H1 (cell line): Measurements from ENCODE around the gene ARSI. TPM values are rescaled to one million over a fixed set of nuclear protein-coding genes. Genes with fewer than 3 reads are reported as not detected.
A peak's percentile ranks its signal among the peaks of the same experiment; 100 is the strongest.

ENCODE experiments used
- CTCF ChIA-PET: fragments of 300-600 bp; sonication (Branson Sonifier 250); formaldehyde crosslinking; loops from one replicate; lab custom pipeline; 2021; ENCODE audit not compliant: partially characterized antibody; lab: Charles Lee
- POLR2A ChIA-PET: fragments of 300-600 bp; sonication (Branson Sonifier 250); formaldehyde crosslinking; loops from one replicate; lab custom pipeline; 2021; ENCODE audit warnings: inconsistent platforms; ENCODE audit not compliant: partially characterized antibody; lab: Charles Lee
- DNase-seq, 2 experiments: peaks; one replicate each; pipeline versions ENCODE4 v3.0.0 to v3.0.0-alpha.2; 2010 to 2022; ENCODE audit warnings: low spot score in 2 of 2, low read depth in 1 of 2, mixed read lengths in 1 of 2
- FAIRE-seq: peaks from 2 replicates; lab custom pipeline; 2011; peaks lifted over from hg19 to GRCh38; lab: Jason Lieb, UNC
- H2AFZ ChIP-seq: 2 replicates; pipeline ENCODE4 v1.8.1; 2012; ENCODE audit warnings: low read length, inconsistent platforms
- H2AK5ac ChIP-seq: 2 replicates; pipeline ENCODE4 v1.6.1; 2013; ENCODE audit warnings: low read depth, low read length
- H2BK120ac ChIP-seq: replicated peaks from 2 replicates; pipeline ENCODE3; 2013; ENCODE audit warnings: low read depth, low read length, inconsistent platforms
- H2BK12ac ChIP-seq: 2 replicates; pipeline ENCODE4 v1.6.1; 2013; ENCODE audit warnings: low read depth, low read length
- H2BK15ac ChIP-seq: 2 replicates; pipeline ENCODE4 v1.6.1; 2013; ENCODE audit warnings: low read length
- H2BK20ac ChIP-seq: 2 replicates; pipeline ENCODE4 v1.6.1; 2013; ENCODE audit warnings: low read length
- H2BK5ac ChIP-seq: 2 replicates; pipeline ENCODE4 v1.6.1; 2013; ENCODE audit warnings: low read depth, low read length
- H3K14ac ChIP-seq: 2 replicates; pipeline ENCODE4 v1.6.1; 2013; ENCODE audit warnings: inconsistent platforms; ENCODE audit not compliant: insufficient read length
- H3K18ac ChIP-seq: 2 replicates; pipeline ENCODE4 v1.6.1; 2013; ENCODE audit warnings: low read length; ENCODE audit errors: extremely low read depth
- H3K23ac ChIP-seq: 2 replicates; pipeline ENCODE4 v1.6.1; 2013; ENCODE audit warnings: inconsistent platforms; ENCODE audit not compliant: insufficient read length
- H3K23me2 ChIP-seq: 2 replicates; pipeline ENCODE4 v1.6.1; 2013; ENCODE audit warnings: low read depth, low read length
- H3K27ac ChIP-seq: 2 replicates; pipeline ENCODE4 v1.6.1; 2011; ENCODE audit warnings: low read depth, low read length, inconsistent platforms
- H3K27me3 ChIP-seq, 4 experiments: replicated peaks in 1 of 4; 1 replicate in 1 of 4; 2 replicates in 3 of 4; pipeline versions ENCODE4 v1.6.1 to v1.8.1; 2011 to 2013; ENCODE audit warnings: low read length in 3 of 4, mild to moderate bottlenecking in 3 of 4, inconsistent platforms in 2 of 4, mixed read lengths in 2 of 4, moderate library complexity in 1 of 4; ENCODE audit not compliant: control insufficient read depth in 3 of 4, insufficient read depth in 3 of 4; ENCODE audit errors: extremely low read depth in 1 of 4
- H3K36me3 ChIP-seq, 4 experiments: 2 replicates each; pipeline versions ENCODE4 v1.6.1 to v1.8.1; 2011 to 2013; ENCODE audit warnings: mild to moderate bottlenecking in 4 of 4, low read length in 3 of 4, moderate library complexity in 2 of 4, control low read depth in 1 of 4, inconsistent platforms in 1 of 4; ENCODE audit not compliant: insufficient read depth in 4 of 4, control insufficient read depth in 2 of 4
- H3K4ac ChIP-seq: replicated peaks from 2 replicates; pipeline ENCODE3; 2013; ENCODE audit warnings: low read length, low read depth, mixed read lengths, inconsistent platforms; ENCODE audit not compliant: insufficient read length
- H3K4me1 ChIP-seq, 4 experiments: replicated peaks in 1 of 4; 1 replicate in 1 of 4; 2 replicates in 3 of 4; pipeline versions ENCODE4 v1.6.1 to v1.8.1; 2011 to 2013; ENCODE audit warnings: low read length in 3 of 4, inconsistent platforms in 2 of 4, mixed read lengths in 1 of 4; ENCODE audit not compliant: insufficient read depth in 4 of 4, control insufficient read depth in 3 of 4
- H3K4me2 ChIP-seq, 2 experiments: 2 replicates each; pipeline versions ENCODE4 v1.6.1 to v1.8.1; 2011 to 2013; ENCODE audit warnings: low read depth in 2 of 2, low read length in 2 of 2, control low read depth in 1 of 2, inconsistent platforms in 1 of 2, mild to moderate bottlenecking in 1 of 2; ENCODE audit not compliant: insufficient read depth in 1 of 2
- H3K4me3 ChIP-seq, 4 experiments: fragments of 200-600, 300-600 bp in 1 of 4; sonication (generic), shearing (Covaris generic), sonication (Bioruptor Twin) in 1 of 4; 2 replicates each; pipeline versions ENCODE4 v1.5.1 to v1.8.1; 2011 to 2016; ENCODE audit warnings: low read length in 4 of 4, low read depth in 3 of 4, control low read depth in 2 of 4, inconsistent platforms in 2 of 4, mild to moderate bottlenecking in 2 of 4, mixed read lengths in 1 of 4, moderate library complexity in 1 of 4; ENCODE audit not compliant: insufficient read depth in 2 of 4; ENCODE audit errors: extremely low read depth in 1 of 4
- H3K56ac ChIP-seq: replicated peaks from 2 replicates; pipeline ENCODE3; 2013; ENCODE audit warnings: low read depth, mild to moderate bottlenecking, mixed read lengths, low read length, inconsistent platforms; ENCODE audit not compliant: insufficient read length
- H3K79me1 ChIP-seq: 2 replicates; pipeline ENCODE4 v1.6.1; 2013; ENCODE audit warnings: low read depth, low read length, control low read depth
- H3K79me2 ChIP-seq, 2 experiments: 2 replicates each; pipeline versions ENCODE4 v1.6.1 to v1.8.1; 2012 to 2013; ENCODE audit warnings: low read length in 2 of 2, mild to moderate bottlenecking in 2 of 2, inconsistent platforms in 1 of 2; ENCODE audit not compliant: insufficient read depth in 2 of 2, control insufficient read depth in 1 of 2
- H3K9ac ChIP-seq, 4 experiments: replicated peaks in 1 of 4; 1 replicate in 1 of 4; 2 replicates in 3 of 4; pipeline versions ENCODE4 v1.6.1 to v1.8.1; 2011 to 2013; ENCODE audit warnings: low read depth in 3 of 4, low read length in 3 of 4, control low read depth in 2 of 4, mild to moderate bottlenecking in 2 of 4, moderate library complexity in 2 of 4, inconsistent platforms in 1 of 4; ENCODE audit errors: extremely low read depth in 1 of 4
- H3K9me3 ChIP-seq, 2 experiments: 2 replicates each; pipeline versions ENCODE4 v1.6.1 to v1.8.1; 2012 to 2013; ENCODE audit warnings: mild to moderate bottlenecking in 2 of 2, moderate library complexity in 2 of 2, control low read depth in 1 of 2, inconsistent platforms in 1 of 2, low read depth in 1 of 2, low read length in 1 of 2, mixed read lengths in 1 of 2; ENCODE audit not compliant: insufficient read depth in 2 of 2
- H4K20me1 ChIP-seq, 2 experiments: replicated peaks in 1 of 2; 2 replicates each; pipeline versions ENCODE3 to v1.8.1; 2011 to 2013; ENCODE audit warnings: inconsistent platforms in 2 of 2, low read length in 2 of 2, mild to moderate bottlenecking in 1 of 2; ENCODE audit not compliant: insufficient read depth in 2 of 2, control insufficient read depth in 1 of 2
- H4K5ac ChIP-seq: 2 replicates; pipeline ENCODE4 v1.6.1; 2013; ENCODE audit warnings: low read length, low read depth, mixed read lengths, inconsistent platforms; ENCODE audit not compliant: insufficient read length
- H4K8ac ChIP-seq: 2 replicates; pipeline ENCODE4 v1.8.0; 2013; ENCODE audit warnings: mild to moderate bottlenecking, moderate library complexity, low read length, inconsistent platforms; ENCODE audit not compliant: insufficient read depth; ENCODE audit errors: extremely low read depth
- H4K91ac ChIP-seq: replicated peaks from 2 replicates; pipeline ENCODE3; 2013; ENCODE audit warnings: low read length, mixed read lengths, inconsistent platforms; ENCODE audit not compliant: insufficient read length
- CEBPB ChIP-seq: IDR thresholded peaks from 2 replicates; pipeline ENCODE4 v1.6.1; 2012; ENCODE audit warnings: low read depth, low read length
- WGBS, 2 experiments: shearing (Covaris generic) in 1 of 2; methylation state at CpG; one replicate each; pipeline versions ENCODE4 v1.1.6 to v1.1.7; 2013 to 2015; ENCODE audit warnings: low lambda C conversion rate in 2 of 2, mixed read lengths in 2 of 2, inconsistent platforms in 1 of 2, low coverage in 1 of 2, missing lambda C conversion rate in 1 of 2; ENCODE audit not compliant: insufficient replicate concordance in 2 of 2, insufficient coverage in 1 of 2, insufficient read length in 1 of 2; ENCODE audit errors: extremely low coverage in 1 of 2, missing lambda C conversion rate in 1 of 2; 5-methylcytosine and 5-hydroxymethylcytosine counted together
- polyA plus RNA-seq, 7 experiments: library from polyadenylated mRNA; depleted of rRNA in 3 of 7; stranded (reverse) in 5 of 7; unstranded in 2 of 7; fragments of >200 nt in 5 of 7; fragments of 200-250 nt in 2 of 7; gene quantifications; 1 replicate in 5 of 7; 2 replicates in 1 of 7; 4 replicates in 1 of 7; pipeline versions ENCODE4 v1.2.1 to v1.2.3, GENCODE V29; 2011 to 2013; ENCODE audit warnings: missing spikeins in 2 of 7, mixed read lengths in 2 of 7
- total RNA-seq: library from RNA; stranded (reverse); fragmentation: NEBNext Ultra II Directional; extraction: Animal tissue kit (Norgen Biotek cat#: 25700); gene quantifications from 2 replicates; pipeline ENCODE4 v1.2.1, GENCODE V29; 2021
- TF ChIP-seq, protein P1 (sequence below): IDR thresholded peaks from 2 replicates; pipeline ENCODE4 v1.6.1; 2012; ENCODE audit warnings: inconsistent platforms

Gene ARSI
- total and polyA plus RNA-seq, 2 of the 8 experiments (the other 6 are each of a cell fraction or from before 2014, with no cell fraction given) = 4.5 to 6.7 TPM

DNA sequence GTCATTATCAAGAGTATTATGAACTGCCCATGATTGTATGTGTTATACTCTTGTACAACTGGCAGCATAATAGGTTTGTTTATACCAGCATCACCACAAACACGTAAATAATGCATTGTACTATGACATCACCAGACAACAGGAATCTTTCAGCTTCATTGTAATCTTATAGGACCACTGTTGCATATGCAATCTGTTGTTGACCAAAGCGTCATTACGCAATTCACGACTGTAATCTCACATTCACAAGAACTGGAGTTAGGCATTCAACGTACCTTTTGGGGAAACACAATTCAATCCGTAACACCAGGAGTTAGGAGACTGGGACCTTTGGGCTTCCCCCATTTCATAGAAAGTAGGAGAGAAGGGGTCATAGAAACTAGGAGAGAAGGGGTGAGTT, 20.4 kb upstream of the ARSI start:
- no peaks in the 10 kb centered on the region for H3K9me3 ChIP-seq
- no peak overlapping the region for H3K9ac ChIP-seq
- H3K79me1 ChIP-seq = no peaks in the 10 kb centered on the region
- no peak overlapping the region for H4K91ac ChIP-seq
- 92% methylated on average over 6 of the region's 6 CpGs; no CpG with 5 or more reads in 1 of the 2 experiments for WGBS, 2 experiments
- H2BK20ac ChIP-seq = no peak overlapping the region
- CTCF ChIA-PET = interaction anchor here (0.7 to 2.8 kb wide), 5 partner anchors 14 to 36 kb away, joined by 4 to 7 read pairs (median 4); no protein-coding TSS in a partner anchor
- no peak overlapping the region for H3K56ac ChIP-seq
- no peak for DNase-seq
- H4K8ac ChIP-seq = no peak overlapping the region
- TF ChIP-seq CEBPB = peak; percentile 67; the same call in 1 of the 2 replicates
- TF ChIP-seq, protein P1, sequence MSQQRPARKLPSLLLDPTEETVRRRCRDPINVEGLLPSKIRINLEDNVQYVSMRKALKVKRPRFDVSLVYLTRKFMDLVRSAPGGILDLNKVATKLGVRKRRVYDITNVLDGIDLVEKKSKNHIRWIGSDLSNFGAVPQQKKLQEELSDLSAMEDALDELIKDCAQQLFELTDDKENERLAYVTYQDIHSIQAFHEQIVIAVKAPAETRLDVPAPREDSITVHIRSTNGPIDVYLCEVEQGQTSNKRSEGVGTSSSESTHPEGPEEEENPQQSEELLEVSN = no peak
- TF ChIP-seq, all 59 proteins: peak for 1
- Histone ChIP-seq H2BK12ac (no peak overlapping the region), H2AFZ (no peak overlapping the region), H3K79me2 (no peaks in the 10 kb centered on the region), H3K18ac (no peak overlapping the region), H4K20me1 (no peaks in the 10 kb centered on the region), H3K4me2 (no peak overlapping the region), H3K4ac (no peak overlapping the region), H3K36me3 (no peaks in the 10 kb centered on the region), H3K4me1 (peaks cover 0 to 6% (median 1%) of the 10 kb centered on the region in 4 experiments; a peak in 4 of 7 replicates), H4K5ac (no peak overlapping the region), H3K27ac (no peak overlapping the region), H2BK5ac (no peak overlapping the region), H2BK15ac (no peak overlapping the region), H2BK120ac (no peak overlapping the region), H3K14ac (no peak overlapping the region), H3K27me3 (no peaks in the 10 kb centered on the region), H2AK5ac (no peak overlapping the region), H3K23me2 (no peaks in the 10 kb centered on the region), H3K4me3 (no peak overlapping the region), H3K23ac (no peak overlapping the region)
- FAIRE-seq = no peak
- POLR2A ChIA-PET = no interaction called here
